HFFc6 (cell line): Measurements from ENCODE around the gene DACH2. TPM values are rescaled to one million over a fixed set of nuclear protein-coding genes. Genes with fewer than 3 reads are reported as not detected.

Experiments used
- DNase-seq: peaks from one replicate; pipeline ENCODE4 v3.0.0-alpha.2; 2018
- H3K27ac Mint-ChIP-seq: 2 replicates; pipeline ENCODE4 v1.8.0; 2020; ENCODE audit warnings: mild to moderate bottlenecking, mixed read lengths
- H3K27me3 Mint-ChIP-seq: 2 replicates; pipeline ENCODE4 v1.8.0; 2021; ENCODE audit warnings: mild to moderate bottlenecking, moderate library complexity, mixed read lengths; ENCODE audit not compliant: insufficient read depth
- H3K36me3 Mint-ChIP-seq: 2 replicates; pipeline ENCODE4 v1.8.0; 2021; ENCODE audit warnings: low read depth, mixed read lengths
- H3K4me1 Mint-ChIP-seq: 2 replicates; pipeline ENCODE4 v1.8.0; 2020; ENCODE audit warnings: low read depth, mixed read lengths
- H3K4me3 Mint-ChIP-seq: 2 replicates; pipeline ENCODE4 v1.8.0; 2020; ENCODE audit warnings: mild to moderate bottlenecking, moderate library complexity, mixed read lengths
- H3K9me3 Mint-ChIP-seq: 2 replicates; pipeline ENCODE4 v1.8.0; 2020; ENCODE audit warnings: mild to moderate bottlenecking, mixed read lengths
- CTCF ChIP-seq: fragments of 200-600 bp; sonication (generic); IDR thresholded peaks from 2 replicates; pipeline ENCODE4 v1.5.0; 2021; ENCODE audit warnings: antibody characterized with exemption, mild to moderate bottlenecking
- total RNA-seq, 6 experiments: library from RNA; stranded (reverse); fragmentation: NEBNext Ultra II Directional; extraction: Animal tissue kit (Norgen Biotek cat#: 25700); gene quantifications; 2 replicates in 1 of 6; 3 replicates in 5 of 6; pipeline ENCODE4 v1.2.3, GENCODE V29; 2021

DACH2 gene
- total RNA-seq, 6 experiments from 2014 or later = not detected

DNA sequence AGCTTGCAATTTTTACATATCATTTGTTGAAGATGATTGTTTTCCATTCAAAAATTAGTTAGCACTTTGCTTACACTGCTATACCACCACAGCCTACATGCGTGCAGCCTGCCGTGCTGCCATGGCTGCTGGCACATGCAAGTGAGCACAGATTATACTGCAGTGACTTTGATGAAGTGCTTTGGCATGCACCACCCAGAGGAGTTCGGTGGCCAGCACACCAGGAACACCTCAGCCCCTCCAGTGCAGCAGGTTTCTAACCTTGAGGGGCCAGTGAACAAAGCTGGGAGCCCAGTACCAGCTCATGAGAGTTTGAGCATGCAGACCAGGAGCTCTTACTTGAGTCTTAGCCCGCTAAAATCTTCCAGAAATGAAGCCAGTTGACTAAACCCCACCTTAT, 431.5 kb downstream of the DACH2 start:
- Mint-ChIP-seq H3K9me3 (peaks cover 3% of the 10 kb centered on the region; the same call in 1 of the 2 replicates), H3K27ac (no peak overlapping the region), H3K36me3 (no peaks in the 10 kb centered on the region), H3K4me1 (no peaks in the 10 kb centered on the region), H3K4me3 (no peak overlapping the region), H3K27me3 (no peaks in the 10 kb centered on the region)
- DNase-seq = no peak
- TF ChIP-seq CTCF = no peak

GRCh38 chrX:86604607-86605006, 456.4 kb downstream of the DACH2 start:
- H3K4me1 Mint-ChIP-seq = no peaks in the 10 kb centered on the region
- TF ChIP-seq CTCF = no peak
- no peaks in the 10 kb centered on the region for H3K36me3 Mint-ChIP-seq
- peaks cover 10% of the 10 kb centered on the region for H3K9me3 Mint-ChIP-seq
- no peaks in the 10 kb centered on the region for H3K27me3 Mint-ChIP-seq
- DNase-seq = no peak
- no peak overlapping the region for H3K4me3 Mint-ChIP-seq
- no peak overlapping the region for H3K27ac Mint-ChIP-seq

GRCh38 chrX:86696951-86697350, 548.7 kb downstream of the DACH2 start:
- Mint-ChIP-seq H3K4me1 (no peaks in the 10 kb centered on the region), H3K9me3 (peaks cover 12% of the 10 kb centered on the region), H3K27me3 (no peaks in the 10 kb centered on the region), H3K36me3 (no peaks in the 10 kb centered on the region; the same call in 1 of the 2 replicates), H3K27ac (no peak overlapping the region), H3K4me3 (no peak overlapping the region)
- DNase-seq = no peak
- TF ChIP-seq CTCF = no peak

DNA sequence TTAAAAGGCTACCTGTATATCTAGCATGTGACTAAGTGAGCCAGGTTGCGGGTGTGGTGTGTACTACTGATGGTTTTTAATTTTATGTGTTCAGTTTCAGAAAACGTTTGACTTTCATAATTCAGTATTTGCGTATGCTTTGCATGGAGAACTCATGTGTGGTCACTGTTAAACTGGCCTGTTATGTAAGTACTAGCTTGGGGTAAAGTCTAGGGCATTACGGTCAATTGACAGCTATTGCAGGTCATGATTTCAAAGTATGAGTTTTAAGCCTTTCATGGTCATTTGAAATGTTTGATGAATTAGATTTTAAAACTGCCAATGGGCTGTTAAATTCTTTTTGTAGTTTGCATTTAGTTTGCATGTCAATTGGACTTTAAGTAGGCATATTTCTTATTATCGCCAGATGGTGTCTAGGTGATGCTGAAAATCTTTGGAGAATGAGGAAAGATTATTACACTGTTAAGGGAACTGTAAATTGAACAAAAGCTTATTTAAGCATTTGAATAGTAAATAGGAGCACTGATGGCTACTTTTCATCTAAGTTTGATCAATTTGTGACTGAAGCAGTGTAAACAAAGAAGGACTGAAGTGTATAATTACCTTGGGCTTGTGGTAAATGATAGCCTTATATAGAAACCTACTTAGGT, 563.4 kb downstream of the DACH2 start:
- no peak for TF ChIP-seq CTCF
- Mint-ChIP-seq H3K27me3 (peaks cover 1% of the 10 kb centered on the region; the same call in 1 of the 2 replicates), H3K4me1 (no peaks in the 10 kb centered on the region), H3K9me3 (peaks cover 5% of the 10 kb centered on the region), H3K4me3 (no peak overlapping the region), H3K27ac (no peak overlapping the region), H3K36me3 (no peaks in the 10 kb centered on the region)
- DNase-seq = no peak

DNA sequence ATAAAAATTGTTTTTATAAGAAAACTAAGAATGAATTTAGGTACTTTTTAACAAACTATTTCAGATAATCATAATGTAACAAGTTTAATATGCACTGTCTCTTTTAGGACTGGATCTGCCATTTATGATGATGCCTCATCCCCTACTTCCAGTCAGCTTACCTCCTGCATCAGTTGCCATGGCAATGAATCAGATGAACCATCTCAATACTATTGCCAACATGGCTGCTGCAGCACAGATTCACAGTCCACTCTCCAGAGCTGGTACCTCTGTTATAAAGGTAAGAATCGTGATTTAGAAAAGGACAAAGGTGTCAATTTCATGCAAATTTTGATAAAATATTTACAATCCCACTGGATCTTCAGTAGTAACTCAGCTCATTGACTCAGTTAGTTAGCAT, 566.2 kb downstream of the DACH2 start:
- H3K9me3 Mint-ChIP-seq = peaks cover 5% of the 10 kb centered on the region
- no peak for DNase-seq
- no peak overlapping the region for H3K27ac Mint-ChIP-seq
- H3K4me3 Mint-ChIP-seq = no peak overlapping the region
- H3K4me1 Mint-ChIP-seq = no peaks in the 10 kb centered on the region
- H3K27me3 Mint-ChIP-seq = no peaks in the 10 kb centered on the region
- no peak for TF ChIP-seq CTCF
- no peaks in the 10 kb centered on the region for H3K36me3 Mint-ChIP-seq
